Stimulated activated CD8-positive, alpha-beta memory T cell treated with anti-CD3 and anti-CD28 coated beads, Interleukin-4, amount 100 ng/mL, for 24 hours (primary cell): ENCODE measurements around the gene SFXN4.

Experiments
- DNase-seq: peaks from one replicate; pipeline ENCODE4 v3.0.0-alpha.2; 2020; ENCODE audit warnings: low read depth

SFXN4 gene

GRCh38 chr10:119165171-119166117 lies at the start of gene SFXN4:
SFXN4 (minus strand) TSS chr10:119165714; CDS start chr10:119165647, 67 bp downstream.
- peak; percentile 70 for DNase-seq

GRCh38 chr10:119211625-119212441 lies 46.3 kb upstream of the SFXN4 start:
- DNase-seq: no peak

GRCh38 chr10:119211176-119211575 lies 45.7 kb upstream of the SFXN4 start:
- no peak for DNase-seq

- DNase-seq: no peak
Measured at GRCh38 chr10:119210633-119211032, 45.1 kb upstream of the SFXN4 start.

- DNase-seq: no peak
Measured at GRCh38 chr10:119209736-119210355, 44.3 kb upstream of the SFXN4 start.

- DNase-seq: peak; percentile 41
Measured at GRCh38 chr10:119209035-119209735, 43.7 kb upstream of the SFXN4 start.

GRCh38 chr10:119208553-119208940 lies 43.0 kb upstream of the SFXN4 start:
- no peak for DNase-seq

GRCh38 chr10:119207713-119208552 lies 42.4 kb upstream of the SFXN4 start:
- DNase-seq: no peak

GRCh38 chr10:119207366-119207666 lies 41.8 kb upstream of the SFXN4 start, which contains the start of gene GRK5:
GRK5 (plus strand) TSS chr10:119207571; CDS start chr10:119207918, 347 bp downstream.
- DNase-seq: peak; percentile 88

GRCh38 chr10:119206603-119207365 lies 41.3 kb upstream of the SFXN4 start:
- peak; percentile 58 for DNase-seq

- DNase-seq: peak; percentile 19
Measured at GRCh38 chr10:119205894-119206602, 40.5 kb upstream of the SFXN4 start.

GRCh38 chr10:119203006-119203405 lies 37.5 kb upstream of the SFXN4 start:
- no peak for DNase-seq

GRCh38 chr10:119201233-119201632 lies 35.7 kb upstream of the SFXN4 start:
- DNase-seq: no peak

- no peak for DNase-seq
Measured at GRCh38 chr10:119199231-119199992, 33.9 kb upstream of the SFXN4 start.

- DNase-seq: no peak
Measured at GRCh38 chr10:119198438-119198837, 32.9 kb upstream of the SFXN4 start.

GRCh38 chr10:119197921-119198320 lies 32.4 kb upstream of the SFXN4 start:
- no peak for DNase-seq

- DNase-seq: no peak
Measured at GRCh38 chr10:119191881-119192280, 26.4 kb upstream of the SFXN4 start.

GRCh38 chr10:119190954-119191785 lies 25.7 kb upstream of the SFXN4 start:
- no peak for DNase-seq
